ENCODE results near the gene RBM33. TPM values are rescaled to one million over a fixed set of nuclear protein-coding genes. Genes with fewer than 3 reads are reported as not detected.

The RBM33 gene
- total RNA-seq, 1 donor from 2014 or later = 21.8 TPM

GRCh38 chr7:155629171-155629570 lies 15.3 kb upstream of the RBM33 start:
- DNase-seq (ENCODE audit: low read depth, low spot score) = no peak

DNA sequence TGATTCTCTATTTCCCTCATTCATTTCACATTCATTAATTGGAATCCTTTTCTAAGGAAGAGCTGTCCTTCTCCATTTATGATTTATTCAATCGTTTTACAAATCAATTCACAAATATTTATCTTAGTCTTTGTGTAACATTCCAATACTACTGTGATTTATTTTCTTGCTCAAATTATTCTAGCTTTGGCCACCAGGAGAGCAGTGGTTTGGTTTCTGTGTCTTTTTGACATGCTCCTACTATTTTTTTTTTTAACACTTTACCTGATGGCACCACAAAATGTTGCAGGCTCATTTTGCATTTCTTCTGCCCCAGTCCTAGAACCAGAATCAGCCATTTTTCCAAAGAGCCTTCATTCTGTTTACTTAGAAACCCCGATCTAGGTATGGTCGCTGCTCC lies 13.3 kb upstream of the RBM33 start:
- no peak for DNase-seq (ENCODE audit: low read depth, low spot score)

DNA sequence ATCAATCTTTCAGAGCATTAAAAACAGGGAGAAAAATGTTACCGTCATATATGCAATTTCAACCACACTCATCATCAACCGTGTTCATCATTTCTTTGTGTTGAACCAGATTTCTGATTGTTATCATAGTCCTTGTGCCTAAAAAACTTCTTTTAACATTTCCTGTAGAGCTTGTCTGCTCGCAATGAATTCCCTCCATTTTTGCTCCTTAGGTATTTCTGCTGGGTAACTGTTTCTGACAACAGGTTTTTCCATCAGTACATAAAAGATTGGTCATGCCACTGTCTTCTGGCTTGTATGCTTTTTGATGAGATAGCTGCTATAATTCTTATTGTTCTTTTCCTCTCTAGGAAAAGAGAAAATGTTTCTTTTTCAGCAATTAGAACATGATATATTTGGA lies 8.6 kb upstream of the RBM33 start:
- DNase-seq (ENCODE audit: low read depth, low spot score) = no peak

- DNase-seq (ENCODE audit: low read depth, low spot score) = no peak
These were observed 7.3 kb upstream of the RBM33 start for GRCh38 chr7:155637155-155637554.

- DNase-seq (ENCODE audit: low read depth, low spot score) = no peak
These were observed 6.1 kb upstream of the RBM33 start for GRCh38 chr7:155638366-155638765.

DNA sequence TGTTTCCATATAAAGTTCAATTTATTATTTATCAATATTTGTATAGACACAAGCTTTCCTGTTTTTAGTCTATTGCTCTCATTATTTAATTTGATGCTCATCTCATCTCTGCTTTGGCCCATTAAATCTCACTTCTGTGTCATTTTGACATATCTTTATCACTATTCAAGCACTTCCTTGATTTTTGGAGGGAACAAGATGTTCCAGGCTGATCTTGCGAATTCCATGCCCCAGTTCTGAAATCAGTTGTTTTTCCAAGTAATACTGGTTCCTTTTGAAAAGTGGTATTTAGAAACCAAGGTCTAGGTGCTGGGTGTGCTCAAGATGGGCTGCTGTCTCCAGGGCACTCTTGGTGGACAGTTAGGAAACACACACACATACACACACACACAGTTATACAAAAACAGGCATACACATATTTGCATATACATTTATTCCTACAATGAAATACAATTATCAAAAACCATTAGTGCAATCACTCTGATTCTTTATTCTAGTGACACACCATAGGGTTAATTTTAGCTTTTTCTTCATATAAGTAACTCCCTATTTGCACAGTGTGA lies 4.4 kb upstream of the RBM33 start:
- DNase-seq (ENCODE audit: low read depth, low spot score) = no peak

DNA sequence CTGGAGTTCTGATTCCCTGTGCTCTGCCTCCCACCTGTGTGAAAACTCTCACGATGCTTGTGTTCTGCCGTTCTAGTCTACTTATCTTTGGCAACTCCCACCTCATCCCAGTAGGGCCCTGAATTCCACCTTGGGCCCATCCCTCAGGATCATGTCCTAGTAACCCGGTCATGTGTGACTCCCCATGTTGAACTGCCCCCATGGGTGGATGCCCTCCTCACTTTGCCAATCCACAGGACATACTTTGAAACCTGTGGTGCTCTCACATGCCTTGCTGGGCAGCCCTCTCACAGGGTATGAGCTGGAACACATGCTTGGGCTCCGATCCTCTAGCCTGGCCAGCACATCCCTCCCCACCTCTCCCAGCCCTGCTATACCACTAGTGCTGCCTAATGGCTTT lies 3.8 kb upstream of the RBM33 start:
- no peak for DNase-seq (ENCODE audit: low read depth, low spot score)

- no peak for DNase-seq (ENCODE audit: low read depth, low spot score)
These were observed 670 bp upstream of the RBM33 start for GRCh38 chr7:155643804-155644177.

GRCh38 chr7:155644971-155645509 lies 579 bp downstream of the RBM33 start:
- DNase-seq (ENCODE audit: low read depth, low spot score) = no peak

DNA sequence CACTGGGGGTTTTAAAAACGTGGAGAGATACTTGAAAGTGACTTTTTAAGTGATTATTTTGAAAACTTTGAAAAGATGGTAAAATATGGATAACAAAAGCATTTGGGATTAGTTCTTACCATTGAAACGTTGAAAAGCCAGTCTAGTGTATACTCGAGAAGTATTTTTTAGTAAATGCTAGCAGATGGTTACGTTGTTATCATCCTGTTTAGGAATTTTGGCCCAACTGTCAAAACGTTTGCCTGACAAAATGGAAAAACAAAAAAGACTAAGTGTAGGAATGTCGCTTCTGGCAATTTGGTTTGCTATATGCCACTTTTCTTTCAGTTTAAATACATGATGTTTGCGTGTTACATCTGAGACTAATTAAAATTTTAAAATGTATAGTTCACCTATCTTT lies 1.2 kb downstream of the RBM33 start:
- no peak for DNase-seq (ENCODE audit: low read depth, low spot score)

GRCh38 chr7:155646669-155647068 lies 2.2 kb downstream of the RBM33 start:
- no peak for DNase-seq (ENCODE audit: low read depth, low spot score)

- no peak for DNase-seq (ENCODE audit: low read depth, low spot score)
These were observed 2.8 kb downstream of the RBM33 start for GRCh38 chr7:155647302-155647701.

DNA sequence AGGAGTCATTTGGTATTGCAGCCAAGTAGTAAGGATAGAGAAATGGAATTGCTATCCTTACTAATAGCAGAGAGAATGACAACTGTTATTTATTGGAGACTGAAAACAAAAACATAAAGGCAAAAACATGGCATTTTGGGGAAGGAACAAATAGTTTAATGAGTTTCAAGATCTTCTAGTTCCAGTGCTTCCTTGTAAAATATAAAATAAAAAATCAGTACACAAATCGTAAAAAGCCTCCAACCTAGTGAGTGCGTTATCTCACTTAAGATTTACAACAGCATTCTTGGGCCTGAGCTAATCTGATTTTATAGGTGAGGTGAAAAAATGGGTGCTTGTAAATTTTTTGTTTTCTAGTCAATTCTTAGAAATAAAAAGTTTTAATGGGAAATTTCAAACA lies 3.3 kb downstream of the RBM33 start:
- DNase-seq (ENCODE audit: low read depth, low spot score) = no peak

GRCh38 chr7:155648752-155649339 lies 4.4 kb downstream of the RBM33 start:
- DNase-seq (ENCODE audit: low read depth, low spot score) = no peak

GRCh38 chr7:155649588-155649987 lies 5.1 kb downstream of the RBM33 start:
- no peak for DNase-seq (ENCODE audit: low read depth, low spot score)

- peak; percentile 35 for DNase-seq (ENCODE audit: low read depth, low spot score)
These were observed 8.0 kb downstream of the RBM33 start for GRCh38 chr7:155652156-155653114.

DNA sequence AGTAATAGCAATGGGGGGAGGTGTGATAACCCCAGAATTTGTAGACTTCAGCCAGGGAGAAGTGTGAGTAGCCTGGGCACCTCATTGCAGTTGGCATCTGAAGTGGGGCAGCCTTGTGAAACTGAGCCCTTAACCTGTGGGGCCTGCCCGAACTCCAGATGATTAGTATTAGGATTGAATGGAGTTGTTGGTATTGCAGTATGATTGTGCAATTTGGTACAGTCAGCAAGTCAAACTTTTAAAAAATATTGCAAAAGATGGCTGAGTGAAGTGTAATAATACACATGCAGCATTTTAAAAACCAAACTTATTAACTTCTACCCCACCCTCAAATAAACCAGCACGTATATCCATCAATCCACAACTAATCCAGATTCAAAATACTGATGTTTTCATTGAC lies 9.3 kb downstream of the RBM33 start:
- DNase-seq (ENCODE audit: low read depth, low spot score) = no peak

DNA sequence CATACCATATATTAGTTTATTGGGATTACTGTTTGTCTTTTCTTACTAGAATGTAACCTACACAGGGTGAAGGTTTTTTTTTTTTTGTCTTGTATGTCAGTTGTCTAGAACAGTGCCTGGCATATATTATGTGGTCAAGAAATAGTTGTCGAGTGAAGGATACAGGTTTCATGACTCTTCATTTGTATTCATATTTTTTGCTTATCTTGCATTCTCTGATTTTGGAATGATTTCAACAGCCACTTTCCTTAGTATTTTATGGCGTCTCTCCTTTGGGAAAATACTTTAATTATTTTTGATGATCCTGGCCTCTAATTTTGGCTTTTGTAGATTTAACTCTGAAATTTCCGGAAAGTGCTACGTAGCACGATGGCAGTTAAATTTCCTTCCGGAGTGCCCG lies 12.4 kb downstream of the RBM33 start:
- DNase-seq (ENCODE audit: low read depth, low spot score) = no peak

DNA sequence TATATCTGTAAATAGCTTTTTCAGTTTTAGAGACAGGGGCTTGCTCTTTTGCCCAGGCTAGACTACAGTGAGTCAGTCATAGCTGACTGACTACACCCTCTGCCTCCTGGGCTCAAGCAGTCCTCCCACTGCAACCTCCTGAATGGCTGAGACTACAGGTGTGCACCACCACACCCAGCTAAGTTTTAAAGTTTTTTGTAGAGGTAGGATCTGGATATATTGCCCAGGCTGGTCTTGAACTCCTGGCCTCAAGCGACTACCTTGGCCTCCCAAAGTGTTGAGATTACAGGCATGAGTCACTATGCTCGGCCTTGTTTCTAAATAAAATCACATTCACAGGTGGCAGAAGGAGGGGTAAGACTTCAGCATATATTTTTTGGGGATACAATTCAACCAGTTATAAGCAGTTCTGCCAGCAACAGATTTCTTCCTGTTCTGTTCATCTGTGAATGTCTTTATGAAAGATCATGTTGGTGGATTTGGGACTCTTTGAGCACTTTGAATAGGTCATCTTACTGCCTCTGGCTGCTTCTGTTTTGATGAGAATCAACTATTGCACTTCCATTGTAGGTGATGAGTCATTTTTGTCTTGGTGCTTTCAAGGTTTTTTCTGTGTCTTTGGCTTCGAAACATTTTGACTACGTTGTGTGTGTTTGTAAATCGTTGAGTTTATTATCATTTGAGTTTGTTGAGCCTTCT lies 15.7 kb downstream of the RBM33 start:
- no peak for DNase-seq (ENCODE audit: low read depth, low spot score)

DNA sequence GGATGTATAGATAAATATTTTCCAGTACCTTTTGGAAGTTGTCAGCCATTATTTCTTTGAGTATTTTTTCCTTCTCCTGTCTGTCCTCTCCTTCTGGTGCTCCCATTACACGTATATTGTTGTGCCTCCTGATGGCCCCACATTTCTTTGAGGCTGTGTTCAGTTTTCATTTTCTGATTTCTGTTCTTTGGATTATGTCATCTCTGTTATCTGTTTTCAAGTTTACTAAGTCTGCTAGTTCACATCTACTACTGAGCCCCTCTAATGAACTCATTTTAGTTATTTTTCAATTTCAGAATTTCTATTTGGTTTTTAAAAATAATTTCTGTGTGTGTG lies 16.3 kb downstream of the RBM33 start:
- no peak for DNase-seq (ENCODE audit: low read depth, low spot score)

DNA sequence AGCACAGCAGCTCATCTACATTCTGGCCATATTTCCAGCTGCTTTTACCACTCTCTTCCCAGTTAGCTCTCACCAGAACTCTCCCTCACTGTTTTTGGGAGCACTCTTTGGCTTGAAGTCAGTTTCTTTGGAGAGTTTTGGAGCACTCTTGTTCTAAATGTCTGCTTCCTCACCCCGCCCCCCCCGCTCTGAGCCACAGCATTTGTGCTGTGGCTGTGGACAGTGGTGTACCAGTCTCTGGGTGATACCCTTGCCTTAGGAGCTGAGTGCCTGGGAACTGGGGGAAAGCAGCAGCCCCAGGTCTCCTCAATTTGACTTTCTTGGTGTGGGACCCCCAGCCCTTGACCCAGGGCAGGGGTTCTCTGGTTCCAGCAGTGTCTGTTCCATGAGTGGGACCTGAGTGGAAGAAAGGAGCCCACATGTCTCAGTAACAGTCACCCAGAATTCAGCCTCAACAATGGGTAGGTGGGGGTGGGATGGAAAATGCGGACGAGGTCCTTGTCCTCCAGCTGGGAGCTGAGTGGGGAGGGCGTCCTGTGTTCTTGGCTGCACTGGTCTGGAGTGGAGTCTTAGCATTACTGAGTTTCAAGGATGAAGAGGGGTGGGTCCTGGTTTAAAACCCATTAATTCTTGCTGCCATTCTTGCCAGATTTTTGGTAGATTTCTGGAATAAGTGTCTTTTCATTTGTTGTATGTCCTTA lies 18.0 kb downstream of the RBM33 start:
- no peak for DNase-seq (ENCODE audit: low read depth, low spot score)
